Epidermal melanocyte (primary cell): ENCODE data around the gene SUV39H2.
"Not testable (repeated sequence)": the region's sequence is repeated elsewhere in the genome, so short reads cannot be mapped to it uniquely, and the experiment has no call there.

ENCODE experiments used
- DNase-seq: peaks from one replicate; pipeline ENCODE4 v3.0.0; 2011; ENCODE audit warnings: low spot score; ENCODE audit not compliant: insufficient read length

Gene SUV39H2

GRCh38 chr10:14878266-14879123 is at the start of gene SUV39H2:
SUV39H2 (plus strand) TSS chr10:14878866; CDS start chr10:14878889, 23 bp downstream.
- DNase-seq: peak; percentile 97

- DNase-seq: no peak
Measured at GRCh38 chr10:14833106-14833505, 45.6 kb upstream of the SUV39H2 start.

- DNase-seq: no peak
Measured at GRCh38 chr10:14836208-14836607, 42.5 kb upstream of the SUV39H2 start.

GRCh38 chr10:14837003-14837756 is 41.5 kb upstream of the SUV39H2 start:
- no peak for DNase-seq

- DNase-seq: peak; percentile 94
Measured at GRCh38 chr10:14837757-14838581, 40.7 kb upstream of the SUV39H2 start, which contains the start of the genes CDNF, HSPA14 and MSANTD7. CDNF (minus strand) TSS chr10:14838037; CDS start chr10:14837946, 91 bp downstream. HSPA14 (plus strand) TSS chr10:14838306; CDS start chr10:14838403, 97 bp downstream. MSANTD7 (plus strand) TSS chr10:14838306; CDS start chr10:14842285, 3,979 bp downstream.

- DNase-seq: no peak
Measured at GRCh38 chr10:14838582-14839304, 39.9 kb upstream of the SUV39H2 start.

- no peak for DNase-seq
Measured at GRCh38 chr10:14839305-14839695, 39.4 kb upstream of the SUV39H2 start.

GRCh38 chr10:14840178-14840577 is 38.5 kb upstream of the SUV39H2 start:
- no peak for DNase-seq

- no peak for DNase-seq
Measured at GRCh38 chr10:14843327-14843988, 35.2 kb upstream of the SUV39H2 start.

- DNase-seq: no peak
Measured at GRCh38 chr10:14844948-14845347, 33.7 kb upstream of the SUV39H2 start.

GRCh38 chr10:14852236-14852635 is 26.4 kb upstream of the SUV39H2 start:
- DNase-seq: no peak

- DNase-seq: no peak
Measured at GRCh38 chr10:14855453-14855852, 23.2 kb upstream of the SUV39H2 start.

- no peak for DNase-seq
Measured at GRCh38 chr10:14858338-14858960, 20.2 kb upstream of the SUV39H2 start.

GRCh38 chr10:14859043-14859442 is 19.6 kb upstream of the SUV39H2 start:
- no peak for DNase-seq

- no peak for DNase-seq
Measured at GRCh38 chr10:14859775-14860174, 18.9 kb upstream of the SUV39H2 start.

GRCh38 chr10:14860791-14861190 is 17.9 kb upstream of the SUV39H2 start:
- no peak for DNase-seq

- not testable (repeated sequence) for DNase-seq
Measured at GRCh38 chr10:14864466-14864865, 14.2 kb upstream of the SUV39H2 start.

GRCh38 chr10:14864871-14865270 is 13.8 kb upstream of the SUV39H2 start:
- DNase-seq: not testable (repeated sequence)

- no peak for DNase-seq
Measured at GRCh38 chr10:14873090-14873760, 5.4 kb upstream of the SUV39H2 start.
